ENCODE measurements around the gene MICU1. TPM values are rescaled to one million over a fixed set of nuclear protein-coding genes. Genes with fewer than 3 reads are reported as not detected.

Gene MICU1
- total RNA-seq, 4 donors from 2014 or later: 31.7 to 82.5 (median 37.1) TPM

DNA sequence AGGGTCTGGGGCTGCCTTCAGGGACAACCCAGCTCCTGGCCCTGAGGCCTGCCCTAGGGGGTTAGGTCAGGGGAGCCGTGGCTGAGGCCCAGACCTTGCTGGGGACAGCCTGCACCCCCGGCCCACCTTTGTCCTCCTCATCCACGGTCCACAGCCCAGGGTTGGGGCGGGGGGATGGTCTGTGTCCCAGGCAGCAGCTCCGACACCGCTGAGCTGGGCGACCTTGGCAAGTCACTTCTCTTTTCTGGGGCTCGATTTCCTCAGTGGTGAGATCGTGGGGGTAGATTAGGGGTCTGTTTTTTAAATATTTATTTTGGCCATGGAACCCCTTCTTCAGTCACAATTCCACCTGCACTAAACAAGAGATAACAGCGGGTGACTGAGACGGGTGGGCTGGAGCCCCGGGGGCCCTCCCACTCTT lies 302.1 kb downstream of the MICU1 start:
- H3K4me1 ChIP-seq: peaks cover 0 to 53% (median 42%) of the 10 kb centered on the region in 4 donors

DNA sequence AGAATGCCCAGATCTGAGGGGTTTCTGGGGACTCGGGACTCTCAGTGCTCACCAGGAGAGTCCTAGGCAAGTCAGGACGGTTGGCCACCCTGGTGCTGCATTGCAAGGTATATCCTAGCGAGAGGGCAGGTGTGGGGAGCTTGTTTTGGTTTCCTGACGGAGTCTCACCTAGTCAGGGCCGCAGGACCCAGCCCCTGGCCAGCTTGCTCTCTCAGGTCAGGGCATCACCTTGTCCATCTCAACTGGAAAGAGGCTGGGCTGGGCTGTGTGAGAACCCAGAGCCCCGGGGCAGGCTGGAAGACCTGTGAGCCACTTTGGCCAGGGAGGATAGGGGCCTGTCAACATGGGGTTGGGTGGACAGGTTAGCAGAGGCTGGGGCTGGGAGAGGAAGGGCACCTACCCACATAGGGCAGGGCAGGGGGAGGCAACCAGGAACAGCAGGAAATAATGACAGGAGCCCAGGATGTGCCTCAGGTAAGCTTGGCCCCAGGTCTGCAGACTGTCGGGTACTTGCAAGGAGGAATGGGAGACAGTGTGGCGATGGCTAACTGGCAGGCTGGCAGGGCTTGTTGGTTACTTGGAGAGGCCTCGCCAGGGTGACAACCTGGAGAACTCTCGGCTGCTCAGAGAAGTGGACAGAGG lies 302.6 kb downstream of the MICU1 start:
- Histone ChIP-seq H3K9me3 (no peaks in the 10 kb centered on the region), H3K27me3 (no peaks in the 10 kb centered on the region), H3K4me1 (peaks cover 0 to 51% (median 39%) of the 10 kb centered on the region in 4 donors), H3K27ac (peak overlapping the region in 2 of 4 donors; percentile 94 to 97), H3K4me3 (no peak overlapping the region), H3K36me3 (no peaks in the 10 kb centered on the region)
- TF ChIP-seq, protein P1, sequence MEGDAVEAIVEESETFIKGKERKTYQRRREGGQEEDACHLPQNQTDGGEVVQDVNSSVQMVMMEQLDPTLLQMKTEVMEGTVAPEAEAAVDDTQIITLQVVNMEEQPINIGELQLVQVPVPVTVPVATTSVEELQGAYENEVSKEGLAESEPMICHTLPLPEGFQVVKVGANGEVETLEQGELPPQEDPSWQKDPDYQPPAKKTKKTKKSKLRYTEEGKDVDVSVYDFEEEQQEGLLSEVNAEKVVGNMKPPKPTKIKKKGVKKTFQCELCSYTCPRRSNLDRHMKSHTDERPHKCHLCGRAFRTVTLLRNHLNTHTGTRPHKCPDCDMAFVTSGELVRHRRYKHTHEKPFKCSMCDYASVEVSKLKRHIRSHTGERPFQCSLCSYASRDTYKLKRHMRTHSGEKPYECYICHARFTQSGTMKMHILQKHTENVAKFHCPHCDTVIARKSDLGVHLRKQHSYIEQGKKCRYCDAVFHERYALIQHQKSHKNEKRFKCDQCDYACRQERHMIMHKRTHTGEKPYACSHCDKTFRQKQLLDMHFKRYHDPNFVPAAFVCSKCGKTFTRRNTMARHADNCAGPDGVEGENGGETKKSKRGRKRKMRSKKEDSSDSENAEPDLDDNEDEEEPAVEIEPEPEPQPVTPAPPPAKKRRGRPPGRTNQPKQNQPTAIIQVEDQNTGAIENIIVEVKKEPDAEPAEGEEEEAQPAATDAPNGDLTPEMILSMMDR (IDR thresholded peaks at IDR 0.05): no peak
- TF ChIP-seq POLR2A (IDR thresholded peaks at IDR 0.05): no peak
- no peak for DNase-seq

More for the DNA sequence above, 302.1 kb downstream of the MICU1 start:
- Histone ChIP-seq H3K9me3 (no peaks in the 10 kb centered on the region), H3K4me3 (no peak overlapping the region), H3K36me3 (no peaks in the 10 kb centered on the region), H3K27me3 (no peaks in the 10 kb centered on the region), H3K27ac (peak overlapping the region in 2 of 4 donors; percentile 94 to 97)
- no peak for DNase-seq
- TF ChIP-seq POLR2A (IDR thresholded peaks at IDR 0.05): no peak
- TF ChIP-seq, protein P1 (IDR thresholded peaks at IDR 0.05): no peak

DNA sequence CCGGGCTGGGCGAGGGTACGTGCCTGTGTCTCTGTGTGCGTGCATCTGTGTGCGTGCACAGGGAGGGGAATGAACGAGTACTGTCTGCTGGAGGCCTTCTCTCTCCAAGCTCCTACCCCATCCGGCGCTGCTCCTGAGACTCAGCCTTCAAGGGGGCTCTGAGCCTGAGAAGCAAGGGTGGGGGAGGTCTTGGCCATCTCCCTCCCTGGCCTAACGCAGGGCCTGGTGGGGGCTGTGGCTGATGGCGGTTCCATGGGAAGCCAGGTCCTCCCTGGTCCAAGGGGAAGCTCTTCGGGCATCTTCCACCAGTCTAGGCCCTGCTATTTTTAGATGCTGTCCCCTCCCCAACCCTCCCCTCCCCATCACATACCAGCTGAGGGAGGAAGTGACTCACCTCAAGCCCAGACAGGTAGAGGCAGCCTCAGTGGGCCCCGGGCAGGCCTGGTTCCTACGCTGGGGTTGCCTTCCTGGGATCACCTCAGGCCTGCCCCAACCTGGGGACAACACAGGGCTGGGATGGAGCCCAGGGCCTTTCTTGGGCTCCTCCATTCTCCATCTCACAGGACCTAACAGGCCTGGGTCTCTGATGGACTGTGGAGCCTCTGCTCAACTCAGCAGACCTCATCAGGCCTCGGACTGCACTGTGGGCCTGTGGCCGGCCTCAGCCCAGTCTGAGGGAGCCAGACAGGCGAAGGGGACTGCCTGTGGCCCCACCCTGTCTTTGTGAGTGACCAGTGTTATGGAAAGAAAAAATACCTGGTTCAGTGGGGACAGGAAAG lies 303.4 kb downstream of the MICU1 start:
- H3K4me3 ChIP-seq: no peak overlapping the region
- peaks cover 0 to 49% (median 36%) of the 10 kb centered on the region in 4 donors for H3K4me1 ChIP-seq
- TF ChIP-seq POLR2A (IDR thresholded peaks at IDR 0.05): no peak
- TF ChIP-seq, protein P1 (IDR thresholded peaks at IDR 0.05): no peak
- H3K36me3 ChIP-seq: no peaks in the 10 kb centered on the region
- H3K27me3 ChIP-seq: no peaks in the 10 kb centered on the region
- H3K9me3 ChIP-seq: no peaks in the 10 kb centered on the region
- peak overlapping the region in 2 of 4 donors; percentile 94 to 97 for H3K27ac ChIP-seq
- no peak for DNase-seq

DNA sequence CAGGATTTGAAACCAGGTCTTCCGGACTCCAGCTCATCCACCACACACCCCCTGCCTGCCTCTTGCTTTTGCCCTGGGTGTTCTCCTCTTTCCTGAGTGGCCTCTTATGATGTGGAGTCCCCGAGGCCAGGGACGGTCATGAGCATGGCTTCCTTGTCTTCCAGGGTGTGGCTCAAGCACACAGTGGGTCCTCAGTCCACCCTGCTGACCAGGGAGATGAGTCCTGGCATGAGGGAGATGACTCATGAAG lies 303.9 kb downstream of the MICU1 start:
- peak in 1 of 3 donors; percentile 51 for DNase-seq
- Histone ChIP-seq H3K4me1 (peaks cover 0 to 54% (median 40%) of the 10 kb centered on the region in 4 donors), H3K36me3 (no peaks in the 10 kb centered on the region), H3K27me3 (no peaks in the 10 kb centered on the region), H3K27ac (peak overlapping the region in 2 of 4 donors; percentile 94 to 97), H3K9me3 (no peaks in the 10 kb centered on the region), H3K4me3 (no peak overlapping the region)
- no peak for TF ChIP-seq POLR2A (IDR thresholded peaks at IDR 0.05)
- TF ChIP-seq, protein P1 (IDR thresholded peaks at IDR 0.05): no peak

DNA sequence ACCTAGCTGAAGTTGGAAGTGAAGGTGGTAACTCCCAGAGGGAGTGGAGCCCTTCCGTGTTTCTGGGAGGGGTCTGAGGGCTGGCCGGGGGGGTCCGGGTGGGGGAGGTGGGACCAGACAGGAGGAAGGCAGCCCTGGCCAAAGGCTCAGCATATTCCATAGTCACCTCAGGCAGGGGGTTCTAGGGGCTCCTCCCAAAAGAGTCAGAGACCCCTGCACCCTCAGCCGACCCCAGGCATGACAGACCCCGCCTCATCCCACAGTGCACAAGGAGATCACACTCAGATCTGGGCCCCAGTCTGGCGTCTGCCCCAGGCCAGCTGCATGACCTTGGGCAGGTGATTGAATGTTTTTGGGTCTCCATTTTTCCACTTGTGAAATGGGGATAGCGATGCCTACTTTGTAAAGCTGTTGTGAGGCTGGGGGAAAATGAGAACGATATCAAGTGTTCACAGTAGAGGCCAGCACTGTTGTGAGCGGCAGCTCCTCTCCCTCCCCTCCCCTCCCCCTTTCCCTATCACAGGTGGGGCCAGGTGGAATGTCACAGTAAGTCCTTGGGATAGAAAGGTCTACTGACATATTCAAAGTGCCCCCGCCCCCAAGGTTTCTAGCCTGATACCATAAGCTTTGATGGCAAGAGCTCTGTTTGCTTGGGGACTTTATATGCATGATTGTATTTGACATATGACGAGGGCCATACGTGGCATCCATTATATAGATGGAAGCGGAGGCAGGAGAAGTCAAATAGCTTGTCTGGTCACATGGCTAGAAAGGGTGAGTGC lies 304.4 kb downstream of the MICU1 start:
- TF ChIP-seq, protein P1 (IDR thresholded peaks at IDR 0.05): no peak
- TF ChIP-seq POLR2A (IDR thresholded peaks at IDR 0.05): no peak
- H3K4me1 ChIP-seq: peaks cover 3 to 59% (median 45%) of the 10 kb centered on the region in 4 donors
- no peaks in the 10 kb centered on the region for H3K27me3 ChIP-seq
- no peak overlapping the region for H3K4me3 ChIP-seq
- H3K36me3 ChIP-seq: no peaks in the 10 kb centered on the region
- DNase-seq: no peak
- H3K9me3 ChIP-seq: no peaks in the 10 kb centered on the region
- H3K27ac ChIP-seq: peak overlapping the region; percentile 83 to 97 (median 94)
